ENCODE data around the gene MICAL2. TPM values are rescaled to one million over a fixed set of nuclear protein-coding genes. Genes with fewer than 3 reads are reported as not detected.

MICAL2 gene
- total RNA-seq, 1 experiment from 2014 or later, result 151 TPM

DNA sequence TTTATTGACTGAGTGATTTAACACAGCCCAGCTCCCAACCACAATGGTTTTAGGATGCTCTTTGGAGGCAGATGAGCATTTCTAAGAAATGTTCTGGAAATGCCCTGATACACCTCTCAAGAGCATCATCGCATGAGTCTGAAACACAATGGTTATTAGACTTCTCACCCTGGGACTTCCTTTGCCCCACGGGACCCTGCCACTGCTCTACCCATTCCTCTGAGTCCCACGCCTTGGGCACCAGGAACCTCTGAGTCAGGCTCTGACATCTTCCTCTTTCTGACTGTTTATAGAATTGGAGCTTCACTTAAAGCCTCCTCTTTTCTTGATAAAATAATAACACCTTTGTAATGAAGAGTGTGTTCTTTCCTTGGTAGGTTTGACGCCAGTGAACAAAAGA lies 181.4 kb downstream of the MICAL2 start:
- TF ChIP-seq, protein P1, sequence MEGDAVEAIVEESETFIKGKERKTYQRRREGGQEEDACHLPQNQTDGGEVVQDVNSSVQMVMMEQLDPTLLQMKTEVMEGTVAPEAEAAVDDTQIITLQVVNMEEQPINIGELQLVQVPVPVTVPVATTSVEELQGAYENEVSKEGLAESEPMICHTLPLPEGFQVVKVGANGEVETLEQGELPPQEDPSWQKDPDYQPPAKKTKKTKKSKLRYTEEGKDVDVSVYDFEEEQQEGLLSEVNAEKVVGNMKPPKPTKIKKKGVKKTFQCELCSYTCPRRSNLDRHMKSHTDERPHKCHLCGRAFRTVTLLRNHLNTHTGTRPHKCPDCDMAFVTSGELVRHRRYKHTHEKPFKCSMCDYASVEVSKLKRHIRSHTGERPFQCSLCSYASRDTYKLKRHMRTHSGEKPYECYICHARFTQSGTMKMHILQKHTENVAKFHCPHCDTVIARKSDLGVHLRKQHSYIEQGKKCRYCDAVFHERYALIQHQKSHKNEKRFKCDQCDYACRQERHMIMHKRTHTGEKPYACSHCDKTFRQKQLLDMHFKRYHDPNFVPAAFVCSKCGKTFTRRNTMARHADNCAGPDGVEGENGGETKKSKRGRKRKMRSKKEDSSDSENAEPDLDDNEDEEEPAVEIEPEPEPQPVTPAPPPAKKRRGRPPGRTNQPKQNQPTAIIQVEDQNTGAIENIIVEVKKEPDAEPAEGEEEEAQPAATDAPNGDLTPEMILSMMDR (IDR thresholded peaks at IDR 0.05; ENCODE audit: unreplicated experiment), result no peak
- H3K36me3 Mint-ChIP-seq (ENCODE audit: insufficient read depth, unreplicated experiment), result peaks cover 6% of the 10 kb centered on the region
- POLR2A ChIA-PET, result no interaction called here
- CTCF ChIA-PET, result interaction anchor here (0.5 to 4.8 kb wide), 6 partner anchors 10 to 672 kb away, joined by 4 to 28 read pairs (median 7); no protein-coding TSS in a partner anchor
- H3K4me3 Mint-ChIP-seq (ENCODE audit: unreplicated experiment), result no peak overlapping the region
- H3K27ac Mint-ChIP-seq (ENCODE audit: low read depth, unreplicated experiment), result no peak overlapping the region
- peaks cover 20% of the 10 kb centered on the region for H3K4me1 Mint-ChIP-seq (ENCODE audit: insufficient read depth, unreplicated experiment)
- intact Hi-C loops (cut with micrococcal nuclease), result no loop called here
- no peak for DNase-seq (ENCODE audit: unreplicated experiment)
- H3K27me3 Mint-ChIP-seq (ENCODE audit: insufficient read depth, unreplicated experiment), result no peaks in the 10 kb centered on the region
- H3K9me3 Mint-ChIP-seq (ENCODE audit: unreplicated experiment), result no peaks in the 10 kb centered on the region
- no TSS peak for BruUV-seq (replicated peaks)

DNA sequence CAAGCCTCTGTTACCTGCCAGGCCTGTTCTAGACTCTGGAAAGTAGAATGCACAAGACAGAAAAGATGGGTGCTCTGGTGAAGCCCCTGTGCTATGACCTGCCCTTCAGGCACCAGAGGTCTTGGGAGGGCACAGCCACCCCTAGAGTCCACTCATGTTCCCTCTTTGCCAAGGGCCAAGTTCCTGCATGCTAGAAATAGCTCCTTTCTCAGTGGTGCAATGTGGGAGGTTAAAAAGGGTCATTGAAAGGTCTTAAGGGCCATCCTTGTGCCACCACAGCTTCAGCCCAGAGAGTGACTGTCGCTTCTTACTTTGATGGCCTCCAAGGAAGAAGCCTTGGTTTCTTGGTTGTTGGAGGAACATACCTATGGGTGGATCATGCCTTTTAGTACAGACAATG lies 182.4 kb downstream of the MICAL2 start:
- peaks cover 10% of the 10 kb centered on the region for H3K4me1 Mint-ChIP-seq (ENCODE audit: insufficient read depth, unreplicated experiment)
- ChIA-PET POLR2A (no interaction called here), CTCF (interaction anchor here (0.5 to 2.7 kb wide), 5 partner anchors 11 to 1045 kb away, joined by 3 to 18 read pairs (median 3); no protein-coding TSS in a partner anchor)
- H3K9me3 Mint-ChIP-seq (ENCODE audit: unreplicated experiment), result no peaks in the 10 kb centered on the region
- DNase-seq (ENCODE audit: unreplicated experiment), result no peak
- H3K4me3 Mint-ChIP-seq (ENCODE audit: unreplicated experiment), result no peak overlapping the region
- intact Hi-C loops (cut with micrococcal nuclease), result no loop called here
- H3K27me3 Mint-ChIP-seq (ENCODE audit: insufficient read depth, unreplicated experiment), result no peaks in the 10 kb centered on the region
- H3K27ac Mint-ChIP-seq (ENCODE audit: low read depth, unreplicated experiment), result no peak overlapping the region
- BruUV-seq (replicated peaks), result no TSS peak
- H3K36me3 Mint-ChIP-seq (ENCODE audit: insufficient read depth, unreplicated experiment), result peaks cover 6% of the 10 kb centered on the region
- TF ChIP-seq, protein P1 (IDR thresholded peaks at IDR 0.05; ENCODE audit: unreplicated experiment), result no peak

DNA sequence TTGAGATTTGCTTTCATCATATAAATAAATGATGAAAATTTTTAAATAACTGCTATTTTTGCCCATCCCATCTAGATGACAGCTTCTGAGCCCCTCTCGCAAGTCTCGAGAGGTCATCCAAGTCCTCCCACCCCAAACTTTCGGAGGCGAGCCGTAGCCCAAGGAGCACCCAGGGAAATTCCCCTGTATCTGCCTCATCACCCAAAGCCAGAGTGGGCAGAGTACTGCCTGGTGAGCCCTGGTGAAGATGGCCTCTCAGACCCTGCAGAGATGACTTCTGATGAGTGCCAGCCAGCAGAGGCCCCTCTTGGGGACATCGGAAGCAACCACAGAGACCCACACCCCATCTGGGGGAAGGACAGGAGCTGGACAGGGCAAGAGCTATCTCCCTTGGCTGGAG lies 183.1 kb downstream of the MICAL2 start:
- Mint-ChIP-seq H3K9me3 (ENCODE audit: unreplicated experiment) (no peaks in the 10 kb centered on the region), H3K36me3 (ENCODE audit: insufficient read depth, unreplicated experiment) (peaks cover 6% of the 10 kb centered on the region), H3K4me1 (ENCODE audit: insufficient read depth, unreplicated experiment) (peaks cover 2% of the 10 kb centered on the region), H3K27me3 (ENCODE audit: insufficient read depth, unreplicated experiment) (no peaks in the 10 kb centered on the region), H3K27ac (ENCODE audit: low read depth, unreplicated experiment) (no peak overlapping the region), H3K4me3 (ENCODE audit: unreplicated experiment) (no peak overlapping the region)
- intact Hi-C loops (cut with micrococcal nuclease), result no loop called here
- BruUV-seq (replicated peaks), result no TSS peak
- CTCF ChIA-PET, result interaction anchor here (0.5 to 2.7 kb wide), 4 partner anchors 12 to 246 kb away, joined by 3 to 18 read pairs (median 6); no protein-coding TSS in a partner anchor
- POLR2A ChIA-PET, result interaction anchor here (0.5 to 0.7 kb wide), 2 partner anchors 22 to 988 kb away, joined by 3 to 5 read pairs; no protein-coding TSS in a partner anchor
- TF ChIP-seq, protein P1 (IDR thresholded peaks at IDR 0.05; ENCODE audit: unreplicated experiment), result no peak
- no peak for DNase-seq (ENCODE audit: unreplicated experiment)

DNA sequence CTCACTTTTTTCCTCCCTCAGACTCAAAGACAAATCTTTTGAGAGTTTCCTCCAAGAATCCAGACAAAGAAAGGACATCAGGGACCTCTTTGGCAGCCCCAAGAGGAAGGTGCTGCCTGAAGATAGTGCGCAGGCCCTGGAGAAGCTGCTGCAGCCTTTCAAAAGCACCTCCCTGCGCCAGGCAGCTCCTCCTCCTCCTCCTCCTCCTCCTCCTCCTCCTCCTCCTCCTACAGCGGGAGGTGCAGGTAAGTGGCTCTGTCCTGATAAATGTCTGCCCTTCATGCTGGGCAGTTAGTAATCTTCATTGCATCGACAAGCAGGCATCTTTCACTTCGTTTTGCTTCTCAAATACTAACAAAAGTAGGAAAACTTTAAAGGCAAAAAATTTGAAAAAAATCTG lies 184.2 kb downstream of the MICAL2 start:
- intact Hi-C loops (cut with micrococcal nuclease), result no loop called here
- Mint-ChIP-seq H3K27ac (ENCODE audit: low read depth, unreplicated experiment) (no peak overlapping the region), H3K36me3 (ENCODE audit: insufficient read depth, unreplicated experiment) (peaks cover 6% of the 10 kb centered on the region), H3K27me3 (ENCODE audit: insufficient read depth, unreplicated experiment) (no peaks in the 10 kb centered on the region), H3K9me3 (ENCODE audit: unreplicated experiment) (no peaks in the 10 kb centered on the region), H3K4me3 (ENCODE audit: unreplicated experiment) (no peak overlapping the region), H3K4me1 (ENCODE audit: insufficient read depth, unreplicated experiment) (no peaks in the 10 kb centered on the region)
- no TSS peak for BruUV-seq (replicated peaks)
- ChIA-PET POLR2A (no interaction called here), CTCF (no interaction called here)
- no peak for DNase-seq (ENCODE audit: unreplicated experiment)
- TF ChIP-seq, protein P1 (IDR thresholded peaks at IDR 0.05; ENCODE audit: unreplicated experiment), result no peak

All from MCF 10A (cell line).